GM12878 (cell line): ENCODE results near the gene PERCC1. TPM values are rescaled to one million over a fixed set of nuclear protein-coding genes. Genes with fewer than 3 reads are reported as not detected.

ENCODE experiments used
- ATAC-seq: fragments of 200-7000 bp; cut with Tn5 transposase; 3 replicates; pipeline ENCODE4 v1.9.1; 2020; ENCODE audit warnings: mild to moderate bottlenecking, moderate library complexity
- BruUV-seq: library from RNA; stranded (reverse); fragments of 400-500 nt; replicated peaks from 2 replicates; lab custom pipeline; 2021; lab: Mats Ljungman, UMichigan
- CTCF ChIA-PET: fragments of 300-600 bp; sonication (Branson Sonifier 250); formaldehyde crosslinking; extraction: SDS; loops from one replicate; lab custom pipeline; 2021; ENCODE audit warnings: inconsistent platforms; lab: Yijun Ruan, JAX
- POLR2A ChIA-PET: fragments of 350-600 bp; formaldehyde crosslinking; extraction: SDS; loops from one replicate; lab custom pipeline; 2021; ENCODE audit warnings: inconsistent platforms; lab: Charles Lee
- RAD21 ChIA-PET: fragments of 300-600 bp; sonication (Branson Sonifier 250); formaldehyde crosslinking; loops from one replicate; lab custom pipeline; 2023; ENCODE audit warnings: antibody characterized with exemption; ENCODE audit not compliant: unreplicated experiment; lab: Charles Lee
- SMC1A ChIA-PET: fragments of 300-600 bp; sonication (Branson Sonifier 250); formaldehyde crosslinking; loops from one replicate; lab custom pipeline; 2023; ENCODE audit not compliant: unreplicated experiment, uncharacterized antibody; lab: Charles Lee
- DNase-seq: peaks from one replicate; pipeline ENCODE4 v3.0.0-alpha.2; 2011; ENCODE audit warnings: low read depth, low spot score
- FAIRE-seq: peaks from 3 replicates; lab custom pipeline; 2011; peaks lifted over from hg19 to GRCh38; lab: Jason Lieb, UNC
- H2AFZ ChIP-seq: 2 replicates; pipeline ENCODE4 v1.6.0; 2011; ENCODE audit warnings: low read depth, low read length, control low read depth; ENCODE audit not compliant: control insufficient read depth
- H3K27ac ChIP-seq: 2 replicates; pipeline ENCODE4 v1.5.1; 2011; ENCODE audit warnings: control low read depth; ENCODE audit not compliant: control insufficient read depth, insufficient read depth
- H3K27me3 ChIP-seq, 2 experiments: replicated peaks in 1 of 2; 2 replicates each; pipeline versions ENCODE4 v1.6.0 to v1.6.1; 2011; ENCODE audit warnings: low read length in 1 of 2; ENCODE audit not compliant: control insufficient read depth in 2 of 2, insufficient read depth in 2 of 2
- H3K36me3 ChIP-seq, 2 experiments: 2 replicates each; pipeline ENCODE4 v1.5.1; 2011; ENCODE audit warnings: low read length in 1 of 2; ENCODE audit not compliant: control insufficient read depth in 2 of 2, insufficient read depth in 2 of 2
- H3K4me1 ChIP-seq: 2 replicates; pipeline ENCODE4 v1.6.1; 2011; ENCODE audit warnings: mild to moderate bottlenecking, low read length, moderate library complexity, mixed read lengths; ENCODE audit not compliant: control insufficient read depth, insufficient read depth
- H3K4me2 ChIP-seq: 2 replicates; pipeline ENCODE4 v1.6.0; 2011; ENCODE audit warnings: control low read depth; ENCODE audit not compliant: control insufficient read depth, insufficient read depth
- H3K4me3 ChIP-seq: fragments of 200-600 bp; sonication (generic); 2 replicates; pipeline ENCODE4 v1.5.1; 2016
- H3K79me2 ChIP-seq: 2 replicates; pipeline ENCODE4 v1.6.0; 2011; ENCODE audit warnings: low read length; ENCODE audit not compliant: control insufficient read depth, insufficient read depth
- H3K9ac ChIP-seq: 2 replicates; pipeline ENCODE4 v1.8.0; 2011; ENCODE audit warnings: low read length, control low read depth, mixed read lengths; ENCODE audit not compliant: control insufficient read depth, insufficient read depth
- H3K9me3 ChIP-seq: replicated peaks from 3 replicates; pipeline ENCODE4 v1.5.1; 2011; ENCODE audit warnings: mild to moderate bottlenecking, low read length; ENCODE audit not compliant: control insufficient read depth, insufficient read depth
- H4K20me1 ChIP-seq: 2 replicates; pipeline ENCODE4 v1.6.0; 2011; ENCODE audit not compliant: control insufficient read depth, insufficient read depth
- ATF7 ChIP-seq: fragments of 450-650 bp; IDR thresholded peaks from 2 replicates; pipeline ENCODE4 v1.6.1; 2016; ENCODE audit warnings: low read depth, mild to moderate bottlenecking
- BCL3 ChIP-seq: IDR thresholded peaks from 2 replicates; pipeline ENCODE4 v1.6.1; 2011; ENCODE audit warnings: borderline replicate concordance, low read depth, mild to moderate bottlenecking, moderate library complexity, low read length; ENCODE audit not compliant: insufficient read depth, poor library complexity, severe bottlenecking
- BCLAF1 ChIP-seq: fragments of 450-650 bp; IDR thresholded peaks from 2 replicates; pipeline ENCODE4 v1.6.1; 2017; ENCODE audit warnings: antibody characterized with exemption, mild to moderate bottlenecking, moderate library complexity
- FOS ChIP-seq: IDR thresholded peaks from 3 replicates; pipeline ENCODE4 v1.6.1; 2011; ENCODE audit warnings: borderline replicate concordance; ENCODE audit not compliant: insufficient read length; ENCODE audit errors: extremely low read depth
- HDGF ChIP-seq: fragments of 450-650 bp; IDR thresholded peaks from 2 replicates; pipeline ENCODE4 v1.6.1; 2016; ENCODE audit warnings: antibody characterized with exemption
- JUND ChIP-seq: IDR thresholded peaks from 2 replicates; pipeline ENCODE4 v1.6.1; 2012; ENCODE audit warnings: low read depth, mild to moderate bottlenecking, low read length, improper control_type of control experiment, moderate library complexity
- NBN ChIP-seq: fragments of 450-650 bp; IDR thresholded peaks from 2 replicates; pipeline ENCODE4 v1.6.1; 2016
- NFXL1 ChIP-seq: fragments of 450-650 bp; IDR thresholded peaks from 2 replicates; pipeline ENCODE4 v1.6.1; 2017; ENCODE audit warnings: antibody characterized with exemption, mild to moderate bottlenecking, borderline replicate concordance
- NRF1 ChIP-seq: conservative IDR thresholded peaks from 2 replicates; pipeline ENCODE4 v1.6.1; 2011; ENCODE audit warnings: mild to moderate bottlenecking, low read depth, low read length, improper control_type of control experiment
- TARDBP ChIP-seq: IDR thresholded peaks from 2 replicates; pipeline ENCODE4 v1.6.1; 2016; ENCODE audit warnings: borderline replicate concordance
- TCF12 ChIP-seq: IDR thresholded peaks from 2 replicates; pipeline ENCODE4 v1.6.1; 2011; ENCODE audit warnings: low read depth, mild to moderate bottlenecking, low read length
- USF2 ChIP-seq: IDR thresholded peaks from 2 replicates; pipeline ENCODE4 v1.6.1; 2011; ENCODE audit warnings: low read depth, low read length, improper control_type of control experiment, borderline replicate concordance
- YY1 ChIP-seq: IDR thresholded peaks from 2 replicates; pipeline ENCODE4 v1.6.1; 2011; ENCODE audit warnings: low read depth, mild to moderate bottlenecking, low read length
- WGBS: methylation state at CpG from one replicate; pipeline ENCODE4 v1.1.6; 2016; ENCODE audit warnings: low lambda C conversion rate; ENCODE audit not compliant: insufficient replicate concordance, insufficient coverage; ENCODE audit errors: missing lambda C conversion rate; 5-methylcytosine and 5-hydroxymethylcytosine counted together
- in situ Hi-C: fragments of 300-500 bp; cut with MboI; formaldehyde crosslinking; loops from 9 replicates; pipeline ENCODE4 v1.14.3; 2018; ENCODE audit warnings: mixed read lengths
- intact Hi-C: fragments of 100-400 bp; cut with micrococcal nuclease; formaldehyde crosslinking; loops from one replicate; pipeline ENCODE4 v1.14.2; 2022; ENCODE audit not compliant: unreplicated experiment
- polyA plus RNA-seq, 11 experiments: library from polyadenylated mRNA; depleted of rRNA in 4 of 11; unstranded in 6 of 11; stranded (reverse) in 5 of 11; fragments of >200 nt; fragmentation: Nextera tagmentation in 4 of 11; fragmentation: Illumina TruSeq in 1 of 11; extraction: Ambion mirVana in 4 of 11; extraction: Trizol in 1 of 11; gene quantifications; 1 replicate in 1 of 11; 2 replicates in 10 of 11; pipeline versions ENCODE4 v1.2.1 to v1.2.3, GENCODE V29; 2011 to 2016; ENCODE audit warnings: inconsistent platforms in 2 of 11, missing spikeins in 2 of 11, low read depth in 1 of 11
- total RNA-seq, 4 experiments: library from RNA; depleted of rRNA in 3 of 4; stranded (reverse); fragments of >200 nt in 3 of 4; fragmentation: Illumina TruSeq in 1 of 4; extraction: Trizol in 1 of 4; gene quantifications; 2 replicates each; pipeline versions ENCODE4 v1.2.1 to v1.2.3, GENCODE V29; 2013 to 2021
- TF ChIP-seq, protein P1 (sequence below): fragments of 450-650 bp; conservative IDR thresholded peaks from 2 replicates; pipeline ENCODE4 v1.6.1; 2017; ENCODE audit warnings: mild to moderate bottlenecking, moderate library complexity
- TF ChIP-seq, protein P2 (sequence below): IDR thresholded peaks from 2 replicates; pipeline ENCODE4 v1.6.1; 2012; ENCODE audit warnings: mild to moderate bottlenecking, low read depth, low read length

The PERCC1 gene
- total and polyA plus RNA-seq, 10 of the 15 experiments (the other 5 are each of a cell fraction or from before 2014, with no cell fraction given): not detected

DNA sequence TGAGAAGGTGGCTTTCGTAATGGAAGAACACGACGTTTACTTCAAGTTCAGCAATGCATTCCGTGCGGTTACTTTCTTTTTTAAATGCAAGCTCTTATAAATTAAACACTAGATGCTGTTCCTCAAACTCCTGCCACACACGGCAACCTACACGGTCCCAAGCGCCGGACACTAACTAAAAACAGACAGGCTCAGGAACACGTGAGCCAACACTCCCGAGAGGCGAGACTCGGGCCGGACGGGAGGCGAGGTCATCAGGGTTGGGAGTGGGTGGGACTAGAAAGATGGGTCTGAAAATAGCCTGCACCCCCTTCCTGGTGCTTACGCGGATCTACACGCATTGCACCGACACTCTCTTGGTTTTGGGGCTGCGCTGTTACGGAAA is 37.5 kb downstream of the PERCC1 start:
- no peak for FAIRE-seq
- peaks cover 16% of the 10 kb centered on the region for H3K4me1 ChIP-seq
- no peak for ATAC-seq
- WGBS: 93% methylated on average over 22 of the region's 22 CpGs
- in situ Hi-C loops: no loop called here
- H4K20me1 ChIP-seq: no peaks in the 10 kb centered on the region
- POLR2A ChIA-PET: interaction anchor here (0.5 kb wide), 1 partner anchor 12 kb away, joined by 3 read pairs; no protein-coding TSS in a partner anchor
- no peaks in the 10 kb centered on the region for H3K9me3 ChIP-seq
- H3K79me2 ChIP-seq: peaks cover 42% of the 10 kb centered on the region
- no peak overlapping the region for H3K27ac ChIP-seq
- RAD21 ChIA-PET: no interaction called here
- no peak for DNase-seq
- H3K36me3 ChIP-seq: no peaks in the 10 kb centered on the region
- intact Hi-C loops: no loop called here
- CTCF ChIA-PET: no interaction called here
- no peak overlapping the region for H2AFZ ChIP-seq
- SMC1A ChIA-PET: no interaction called here
- H3K27me3 ChIP-seq: no peaks in the 10 kb centered on the region
- H3K4me3 ChIP-seq: no peak overlapping the region
- no peak overlapping the region for H3K9ac ChIP-seq
- BruUV-seq: no TSS peak
- H3K4me2 ChIP-seq: no peak overlapping the region
- no peak for TF ChIP-seq FOS
- no peak for TF ChIP-seq TCF12
- TF ChIP-seq ATF7: no peak
- no peak for TF ChIP-seq YY1
- TF ChIP-seq JUND: no peak
- no peak for TF ChIP-seq NBN
- no peak for TF ChIP-seq NRF1
- no peak for TF ChIP-seq HDGF
- no peak for TF ChIP-seq BCL3
- TF ChIP-seq, protein P1, sequence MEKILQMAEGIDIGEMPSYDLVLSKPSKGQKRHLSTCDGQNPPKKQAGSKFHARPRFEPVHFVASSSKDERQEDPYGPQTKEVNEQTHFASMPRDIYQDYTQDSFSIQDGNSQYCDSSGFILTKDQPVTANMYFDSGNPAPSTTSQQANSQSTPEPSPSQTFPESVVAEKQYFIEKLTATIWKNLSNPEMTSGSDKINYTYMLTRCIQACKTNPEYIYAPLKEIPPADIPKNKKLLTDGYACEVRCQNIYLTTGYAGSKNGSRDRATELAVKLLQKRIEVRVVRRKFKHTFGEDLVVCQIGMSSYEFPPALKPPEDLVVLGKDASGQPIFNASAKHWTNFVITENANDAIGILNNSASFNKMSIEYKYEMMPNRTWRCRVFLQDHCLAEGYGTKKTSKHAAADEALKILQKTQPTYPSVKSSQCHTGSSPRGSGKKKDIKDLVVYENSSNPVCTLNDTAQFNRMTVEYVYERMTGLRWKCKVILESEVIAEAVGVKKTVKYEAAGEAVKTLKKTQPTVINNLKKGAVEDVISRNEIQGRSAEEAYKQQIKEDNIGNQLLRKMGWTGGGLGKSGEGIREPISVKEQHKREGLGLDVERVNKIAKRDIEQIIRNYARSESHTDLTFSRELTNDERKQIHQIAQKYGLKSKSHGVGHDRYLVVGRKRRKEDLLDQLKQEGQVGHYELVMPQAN: no peak
- no peak for TF ChIP-seq NFXL1
- TF ChIP-seq BCLAF1: no peak
- TF ChIP-seq USF2: no peak
- TF ChIP-seq TARDBP: no peak
- TF ChIP-seq, protein P2, sequence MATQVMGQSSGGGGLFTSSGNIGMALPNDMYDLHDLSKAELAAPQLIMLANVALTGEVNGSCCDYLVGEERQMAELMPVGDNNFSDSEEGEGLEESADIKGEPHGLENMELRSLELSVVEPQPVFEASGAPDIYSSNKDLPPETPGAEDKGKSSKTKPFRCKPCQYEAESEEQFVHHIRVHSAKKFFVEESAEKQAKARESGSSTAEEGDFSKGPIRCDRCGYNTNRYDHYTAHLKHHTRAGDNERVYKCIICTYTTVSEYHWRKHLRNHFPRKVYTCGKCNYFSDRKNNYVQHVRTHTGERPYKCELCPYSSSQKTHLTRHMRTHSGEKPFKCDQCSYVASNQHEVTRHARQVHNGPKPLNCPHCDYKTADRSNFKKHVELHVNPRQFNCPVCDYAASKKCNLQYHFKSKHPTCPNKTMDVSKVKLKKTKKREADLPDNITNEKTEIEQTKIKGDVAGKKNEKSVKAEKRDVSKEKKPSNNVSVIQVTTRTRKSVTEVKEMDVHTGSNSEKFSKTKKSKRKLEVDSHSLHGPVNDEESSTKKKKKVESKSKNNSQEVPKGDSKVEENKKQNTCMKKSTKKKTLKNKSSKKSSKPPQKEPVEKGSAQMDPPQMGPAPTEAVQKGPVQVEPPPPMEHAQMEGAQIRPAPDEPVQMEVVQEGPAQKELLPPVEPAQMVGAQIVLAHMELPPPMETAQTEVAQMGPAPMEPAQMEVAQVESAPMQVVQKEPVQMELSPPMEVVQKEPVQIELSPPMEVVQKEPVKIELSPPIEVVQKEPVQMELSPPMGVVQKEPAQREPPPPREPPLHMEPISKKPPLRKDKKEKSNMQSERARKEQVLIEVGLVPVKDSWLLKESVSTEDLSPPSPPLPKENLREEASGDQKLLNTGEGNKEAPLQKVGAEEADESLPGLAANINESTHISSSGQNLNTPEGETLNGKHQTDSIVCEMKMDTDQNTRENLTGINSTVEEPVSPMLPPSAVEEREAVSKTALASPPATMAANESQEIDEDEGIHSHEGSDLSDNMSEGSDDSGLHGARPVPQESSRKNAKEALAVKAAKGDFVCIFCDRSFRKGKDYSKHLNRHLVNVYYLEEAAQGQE: no peak
